HepG2 (cell line): ENCODE data around the gene EHD4. TPM values are rescaled to one million over a fixed set of nuclear protein-coding genes. Genes with fewer than 3 reads are reported as not detected.

ENCODE experiments used
- ATAC-seq: fragments of 200-7000 bp; cut with Tn5 transposase; 3 replicates; pipeline ENCODE4 v1.9.1; 2020; ENCODE audit warnings: mild to moderate bottlenecking, moderate library complexity
- BruUV-seq: library from RNA; stranded (reverse); fragments of 400-500 nt; replicated peaks from 2 replicates; lab custom pipeline; 2021; lab: Mats Ljungman, UMichigan
- CTCF ChIA-PET: fragments of 300-600 bp; formaldehyde crosslinking; extraction: SDS; loops from one replicate; lab custom pipeline; 2021; ENCODE audit warnings: low total read pairs, inconsistent platforms, low intra/inter-chr PET ratio; lab: Yijun Ruan, JAX
- POLR2A ChIA-PET: fragments of 350-600 bp; sonication (Branson Sonifier 250); formaldehyde crosslinking; loops from one replicate; lab custom pipeline; 2020; ENCODE audit warnings: antibody characterized with exemption, inconsistent platforms; lab: Yijun Ruan, JAX
- DNase-seq: peaks from one replicate; pipeline ENCODE4 v3.0.0-alpha.2; 2015; ENCODE audit warnings: low spot score
- FAIRE-seq: peaks from 3 replicates; lab custom pipeline; 2011; peaks lifted over from hg19 to GRCh38; lab: Jason Lieb, UNC
- H2AFZ ChIP-seq: one replicate; pipeline ENCODE4 v1.6.1; 2011; ENCODE audit warnings: low read length, inconsistent platforms
- H3K27ac ChIP-seq: fragments of 300-600 bp; 3 replicates; pipeline ENCODE4 v1.8.0; 2011; ENCODE audit warnings: mixed run types, mild to moderate bottlenecking, mixed read lengths, low read length, inconsistent platforms; ENCODE audit not compliant: insufficient read depth; ENCODE audit errors: extremely low read length
- H3K27me3 ChIP-seq, 2 experiments: fragments of 200-600 bp in 1 of 2; 2 replicates in 1 of 2; 3 replicates in 1 of 2; pipeline versions ENCODE4 v1.6.0 to v1.8.0; 2011; ENCODE audit warnings: low read length in 2 of 2, mild to moderate bottlenecking in 2 of 2, moderate library complexity in 2 of 2, inconsistent platforms in 1 of 2; ENCODE audit not compliant: insufficient read depth in 2 of 2, control insufficient read depth in 1 of 2
- H3K36me3 ChIP-seq, 2 experiments: fragments of 200-600 bp in 1 of 2; replicated peaks in 1 of 2; 2 replicates in 1 of 2; 3 replicates in 1 of 2; pipeline versions ENCODE4 v1.5.1 to v1.8.0; 2011; ENCODE audit warnings: low read length in 2 of 2, inconsistent platforms in 1 of 2; ENCODE audit not compliant: insufficient read depth in 2 of 2, control insufficient read depth in 1 of 2
- H3K4me1 ChIP-seq: 2 replicates; pipeline ENCODE4 v1.5.1; 2012; ENCODE audit warnings: low read length, inconsistent platforms; ENCODE audit not compliant: insufficient read depth
- H3K4me2 ChIP-seq: 2 replicates; pipeline ENCODE4 v1.6.0; 2011; ENCODE audit warnings: low read depth, low read length, inconsistent platforms
- H3K4me3 ChIP-seq, 3 experiments: fragments of 200-600 bp in 1 of 3; sonication (generic), shearing (Covaris generic) in 1 of 3; replicated peaks in 1 of 3; 2 replicates each; pipeline ENCODE4 v1.5.1; 2011 to 2016; ENCODE audit warnings: low read length in 3 of 3, inconsistent platforms in 2 of 3, low read depth in 2 of 3, mild to moderate bottlenecking in 2 of 3, control low read depth in 1 of 3, mixed read lengths in 1 of 3; ENCODE audit not compliant: insufficient read depth in 1 of 3
- H3K79me2 ChIP-seq: one replicate; pipeline ENCODE4 v1.6.1; 2011; ENCODE audit warnings: low read length, inconsistent platforms; ENCODE audit not compliant: insufficient read depth
- H3K9ac ChIP-seq: 2 replicates; pipeline ENCODE4 v1.6.0; 2011; ENCODE audit warnings: mild to moderate bottlenecking, low read depth, low read length, inconsistent platforms; ENCODE audit not compliant: insufficient read depth
- H3K9me3 ChIP-seq: 2 replicates; pipeline ENCODE4 v1.5.1; 2012; ENCODE audit warnings: mild to moderate bottlenecking, low read length
- H4K20me1 ChIP-seq: 2 replicates; pipeline ENCODE4 v1.6.0; 2011; ENCODE audit warnings: inconsistent platforms, mild to moderate bottlenecking, low read length, moderate library complexity; ENCODE audit not compliant: insufficient read depth
- ATF1 ChIP-seq: IDR thresholded peaks from 2 replicates; pipeline ENCODE4 v1.6.1; 2016; ENCODE audit warnings: mild to moderate bottlenecking, control low read depth
- HMGXB4 ChIP-seq, 2 experiments: sonication (generic) in 1 of 2; formaldehyde crosslinking in 1 of 2; IDR thresholded peaks; 2 replicates each; pipeline versions ENCODE4 v1.4.0 to v1.6.1; 2018 to 2020; ENCODE audit warnings: missing genetic modification reagents in 2 of 2, borderline replicate concordance in 1 of 2, low read depth in 1 of 2, mild to moderate bottlenecking in 1 of 2, missing biosample characterization in 1 of 2
- ISX ChIP-seq: sonication (generic); formaldehyde crosslinking; conservative IDR thresholded peaks from 2 replicates; pipeline ENCODE4 v1.5.0; 2020; ENCODE audit warnings: missing genetic modification reagents
- MLLT10 ChIP-seq: sonication (generic); formaldehyde crosslinking; IDR thresholded peaks from 2 replicates; pipeline ENCODE4 v1.4.0; 2020; ENCODE audit warnings: missing genetic modification reagents
- NFAT5 ChIP-seq: sonication (generic); formaldehyde crosslinking; IDR thresholded peaks from 2 replicates; pipeline ENCODE4 v1.4.0; 2020; ENCODE audit warnings: missing genetic modification reagents
- ZFP36 ChIP-seq: fragments of 150-350 bp; IDR thresholded peaks from 2 replicates; pipeline ENCODE4 v1.6.1; 2018; ENCODE audit warnings: borderline replicate concordance, low read length, low read depth; ENCODE audit not compliant: partially characterized antibody
- ZNF569 ChIP-seq: sonication (generic); formaldehyde crosslinking; IDR thresholded peaks from 2 replicates; pipeline ENCODE4 v1.5.0; 2020; ENCODE audit warnings: mild to moderate bottlenecking, missing genetic modification reagents, moderate library complexity, borderline replicate concordance
- WGBS: methylation state at CpG from one replicate; pipeline ENCODE4 v1.1.6; 2017; ENCODE audit warnings: low lambda C conversion rate; 5-methylcytosine and 5-hydroxymethylcytosine counted together
- in situ Hi-C: cut with HindIII; loops from 2 replicates; pipeline ENCODE4 v1.10.0; 2017; ENCODE audit warnings: low pct_unique_long_range_greater_than_20kb; ENCODE audit not compliant: extremely low pct_ligation_motif_present
- intact Hi-C: fragments of 100-400 bp; cut with micrococcal nuclease; formaldehyde crosslinking; loops from one replicate; pipeline ENCODE4 v1.10.0; 2022; ENCODE audit not compliant: unreplicated experiment
- polyA plus RNA-seq, 8 experiments: library from polyadenylated mRNA; depleted of rRNA in 3 of 8; stranded (reverse) in 7 of 8; unstranded in 1 of 8; fragments of >200 nt; fragmentation: Illumina TruSeq in 4 of 8; extraction: Trizol in 4 of 8; gene quantifications; 2 replicates each; pipeline versions ENCODE4 v1.2.1 to v1.2.3, GENCODE V29; 2011 to 2016; ENCODE audit warnings: low read depth in 4 of 8, missing spikeins in 1 of 8, mixed read lengths in 1 of 8; ENCODE audit not compliant: insufficient read depth in 1 of 8
- total RNA-seq, 5 experiments: library from RNA; depleted of rRNA; stranded (reverse); fragments of >200 nt; fragmentation: Illumina TruSeq; extraction: Trizol; gene quantifications; 2 replicates each; pipeline ENCODE4 v1.2.3, GENCODE V29; 2016; ENCODE audit warnings: low read depth in 1 of 5
- TF ChIP-seq, protein P1 (sequence below): sonication (generic); formaldehyde crosslinking; IDR thresholded peaks from 2 replicates; pipeline ENCODE4 v1.4.0; 2020; ENCODE audit warnings: mild to moderate bottlenecking, missing genetic modification reagents, borderline replicate concordance
- TF ChIP-seq, protein P2 (sequence below): sonication (generic); formaldehyde crosslinking; IDR thresholded peaks from 2 replicates; pipeline ENCODE4 v1.4.0; 2020; ENCODE audit warnings: missing genetic modification reagents

The EHD4 gene
- total and polyA plus RNA-seq, 2 of the 13 experiments (the other 11 are each of a cell fraction or from before 2014, with no cell fraction given): 3.1 to 4.8 TPM

- in situ Hi-C loops: no loop called here
- BruUV-seq: no TSS peak
- no peak for DNase-seq
- Histone ChIP-seq H3K4me2 (no peak overlapping the region), H2AFZ (no peak overlapping the region), H3K79me2 (no peaks in the 10 kb centered on the region), H3K27me3 (no peaks in the 10 kb centered on the region), H3K36me3 (no peaks in the 10 kb centered on the region; a peak in 1 of 5 replicates), H3K4me1 (peaks cover 20% of the 10 kb centered on the region), H3K4me3 (no peak overlapping the region), H4K20me1 (peaks cover 5% of the 10 kb centered on the region; the same call in 1 of the 2 replicates), H3K9me3 (no peaks in the 10 kb centered on the region), H3K9ac (no peak overlapping the region), H3K27ac (no peak overlapping the region)
- intact Hi-C loops: no loop called here
- WGBS: 92% methylated on average over 7 of the region's 7 CpGs
- FAIRE-seq: no peak
- ATAC-seq: no peak
- ChIA-PET CTCF (no interaction called here), POLR2A (no interaction called here)
- TF ChIP-seq HMGXB4 (CRISPR knock-in tag; IDR thresholded peaks at IDR 0.05; ENCODE audit: borderline replicate concordance in 1 of 2, low read depth in 1 of 2): no peak
- no peak for TF ChIP-seq ZFP36
- TF ChIP-seq NFAT5 (CRISPR knock-in tag): no peak
- no peak for TF ChIP-seq MLLT10 (CRISPR knock-in tag)
- TF ChIP-seq ATF1: no peak
- no peak for TF ChIP-seq ZNF569 (CRISPR knock-in tag)
- no peak for TF ChIP-seq ISX (CRISPR knock-in tag)
- TF ChIP-seq, protein P1, sequence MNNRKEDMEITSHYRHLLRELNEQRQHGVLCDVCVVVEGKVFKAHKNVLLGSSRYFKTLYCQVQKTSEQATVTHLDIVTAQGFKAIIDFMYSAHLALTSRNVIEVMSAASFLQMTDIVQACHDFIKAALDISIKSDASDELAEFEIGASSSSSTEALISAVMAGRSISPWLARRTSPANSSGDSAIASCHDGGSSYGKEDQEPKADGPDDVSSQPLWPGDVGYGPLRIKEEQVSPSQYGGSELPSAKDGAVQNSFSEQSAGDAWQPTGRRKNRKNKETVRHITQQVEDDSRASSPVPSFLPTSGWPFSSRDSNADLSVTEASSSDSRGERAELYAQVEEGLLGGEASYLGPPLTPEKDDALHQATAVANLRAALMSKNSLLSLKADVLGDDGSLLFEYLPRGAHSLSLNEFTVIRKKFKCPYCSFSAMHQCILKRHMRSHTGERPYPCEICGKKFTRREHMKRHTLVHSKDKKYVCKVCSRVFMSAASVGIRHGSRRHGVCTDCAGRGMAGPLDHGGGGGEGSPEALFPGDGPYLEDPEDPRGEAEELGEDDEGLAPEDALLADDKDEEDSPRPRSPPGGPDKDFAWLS: no peak
- TF ChIP-seq, protein P2, sequence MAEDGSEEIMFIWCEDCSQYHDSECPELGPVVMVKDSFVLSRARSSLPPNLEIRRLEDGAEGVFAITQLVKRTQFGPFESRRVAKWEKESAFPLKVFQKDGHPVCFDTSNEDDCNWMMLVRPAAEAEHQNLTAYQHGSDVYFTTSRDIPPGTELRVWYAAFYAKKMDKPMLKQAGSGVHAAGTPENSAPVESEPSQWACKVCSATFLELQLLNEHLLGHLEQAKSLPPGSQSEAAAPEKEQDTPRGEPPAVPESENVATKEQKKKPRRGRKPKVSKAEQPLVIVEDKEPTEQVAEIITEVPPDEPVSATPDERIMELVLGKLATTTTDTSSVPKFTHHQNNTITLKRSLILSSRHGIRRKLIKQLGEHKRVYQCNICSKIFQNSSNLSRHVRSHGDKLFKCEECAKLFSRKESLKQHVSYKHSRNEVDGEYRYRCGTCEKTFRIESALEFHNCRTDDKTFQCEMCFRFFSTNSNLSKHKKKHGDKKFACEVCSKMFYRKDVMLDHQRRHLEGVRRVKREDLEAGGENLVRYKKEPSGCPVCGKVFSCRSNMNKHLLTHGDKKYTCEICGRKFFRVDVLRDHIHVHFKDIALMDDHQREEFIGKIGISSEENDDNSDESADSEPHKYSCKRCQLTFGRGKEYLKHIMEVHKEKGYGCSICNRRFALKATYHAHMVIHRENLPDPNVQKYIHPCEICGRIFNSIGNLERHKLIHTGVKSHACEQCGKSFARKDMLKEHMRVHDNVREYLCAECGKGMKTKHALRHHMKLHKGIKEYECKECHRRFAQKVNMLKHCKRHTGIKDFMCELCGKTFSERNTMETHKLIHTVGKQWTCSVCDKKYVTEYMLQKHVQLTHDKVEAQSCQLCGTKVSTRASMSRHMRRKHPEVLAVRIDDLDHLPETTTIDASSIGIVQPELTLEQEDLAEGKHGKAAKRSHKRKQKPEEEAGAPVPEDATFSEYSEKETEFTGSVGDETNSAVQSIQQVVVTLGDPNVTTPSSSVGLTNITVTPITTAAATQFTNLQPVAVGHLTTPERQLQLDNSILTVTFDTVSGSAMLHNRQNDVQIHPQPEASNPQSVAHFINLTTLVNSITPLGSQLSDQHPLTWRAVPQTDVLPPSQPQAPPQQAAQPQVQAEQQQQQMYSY (CRISPR knock-in tag): no peak
Measured at GRCh38 chr15:41933326-41933725, 39.0 kb downstream of the EHD4 start.
